ENCODE results near the gene SH3PXD2A.

SH3PXD2A gene

GRCh38 chr10:103572347-103573204 lies 282.8 kb downstream of the SH3PXD2A start:
- no peak for DNase-seq

GRCh38 chr10:103571656-103571975 lies 283.8 kb downstream of the SH3PXD2A start:
- DNase-seq, result no peak

- no peak for DNase-seq
Observed at GRCh38 chr10:103570844-103571655, 284.3 kb downstream of the SH3PXD2A start.

GRCh38 chr10:103569896-103570295 lies 285.5 kb downstream of the SH3PXD2A start:
- no peak for DNase-seq

- no peak for DNase-seq
Observed at GRCh38 chr10:103568505-103568904, 286.9 kb downstream of the SH3PXD2A start.

- DNase-seq, result no peak
Observed at GRCh38 chr10:103566536-103566935, 288.8 kb downstream of the SH3PXD2A start.

- no peak for DNase-seq
Observed at GRCh38 chr10:103564776-103565520, 290.4 kb downstream of the SH3PXD2A start.

- DNase-seq, result no peak
Observed at GRCh38 chr10:103564116-103564501, 291.3 kb downstream of the SH3PXD2A start.

GRCh38 chr10:103563231-103564115 lies 291.9 kb downstream of the SH3PXD2A start:
- DNase-seq, result no peak

GRCh38 chr10:103562383-103562782 lies 293.0 kb downstream of the SH3PXD2A start:
- no peak for DNase-seq

- DNase-seq, result no peak
Observed at GRCh38 chr10:103560886-103561285, 294.5 kb downstream of the SH3PXD2A start.

- no peak for DNase-seq
Observed at GRCh38 chr10:103559776-103560175, 295.6 kb downstream of the SH3PXD2A start.

- DNase-seq, result no peak
Observed at GRCh38 chr10:103558911-103559310, 296.5 kb downstream of the SH3PXD2A start.

GRCh38 chr10:103557455-103557854 lies 297.9 kb downstream of the SH3PXD2A start:
- no peak for DNase-seq

GRCh38 chr10:103556383-103557007 lies 298.9 kb downstream of the SH3PXD2A start:
- DNase-seq, result no peak

- no peak for DNase-seq
Observed at GRCh38 chr10:103555712-103556111, 299.7 kb downstream of the SH3PXD2A start.

- DNase-seq, result no peak
Observed at GRCh38 chr10:103555325-103555649, 300.1 kb downstream of the SH3PXD2A start.

- peak; percentile 44 for DNase-seq
Observed at GRCh38 chr10:103554488-103555324, 300.7 kb downstream of the SH3PXD2A start.

- DNase-seq, result no peak
Observed at GRCh38 chr10:103553743-103554487, 301.5 kb downstream of the SH3PXD2A start.

Measured in NCI-H1048 (cell line).